A673 (cell line): ENCODE results near the gene PLA2G4F.

Source experiments
- EZH2 ChIP-seq: fragments of 200-600 bp; sonication (generic); IDR thresholded peaks from 2 replicates; pipeline ENCODE4 v1.6.1; 2017; ENCODE audit warnings: borderline replicate concordance, low read depth, mild to moderate bottlenecking, mixed read lengths, antibody characterized with exemption, low read length; ENCODE audit not compliant: poor library complexity, severe bottlenecking
- TF ChIP-seq, protein P1 (sequence below): fragments of 300-800, 200-600 bp; sonication (generic); conservative IDR thresholded peaks from 2 replicates; pipeline ENCODE4 v1.5.1; 2017; ENCODE audit warnings: low read depth, mild to moderate bottlenecking, antibody characterized with exemption, low read length, moderate library complexity, mixed read lengths

DNA sequence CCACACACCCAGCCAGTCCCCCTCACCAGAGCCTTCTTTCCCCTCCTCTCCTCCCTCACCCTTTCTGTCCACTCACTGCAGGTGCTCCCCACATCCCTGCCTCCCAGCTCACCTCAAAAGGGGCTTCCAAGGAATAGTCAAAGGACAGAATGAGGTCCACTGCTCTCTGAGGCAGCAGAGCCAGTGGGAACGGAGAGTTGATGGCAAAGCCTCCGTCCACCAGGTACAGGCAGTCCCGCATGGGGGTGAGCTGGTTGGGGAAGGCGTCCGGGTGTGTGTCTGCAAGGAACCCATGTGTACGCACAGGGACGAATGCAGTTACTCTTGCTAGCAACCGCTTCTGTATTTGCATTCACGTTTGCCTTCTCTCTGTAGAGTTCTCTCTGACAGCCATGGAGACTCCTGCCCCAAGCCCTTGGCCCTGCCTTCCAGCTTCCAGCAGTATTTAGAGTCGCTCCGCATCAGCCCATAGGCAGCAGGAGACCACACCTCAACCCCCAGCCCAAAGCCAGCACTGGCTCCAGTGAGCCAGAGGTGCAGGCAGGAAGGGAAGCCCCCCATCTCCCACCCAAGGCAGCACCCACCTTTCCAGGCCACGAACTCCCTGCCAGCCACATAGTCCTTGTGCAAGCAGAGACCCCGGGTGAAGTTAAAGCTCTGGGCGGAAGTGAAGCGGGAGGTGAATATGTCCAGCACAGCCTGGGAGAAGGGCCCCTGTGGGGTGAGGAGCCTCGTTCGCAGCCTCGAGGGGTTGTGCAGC is 12.4 kb downstream of the PLA2G4F start:
- TF ChIP-seq, protein P1, sequence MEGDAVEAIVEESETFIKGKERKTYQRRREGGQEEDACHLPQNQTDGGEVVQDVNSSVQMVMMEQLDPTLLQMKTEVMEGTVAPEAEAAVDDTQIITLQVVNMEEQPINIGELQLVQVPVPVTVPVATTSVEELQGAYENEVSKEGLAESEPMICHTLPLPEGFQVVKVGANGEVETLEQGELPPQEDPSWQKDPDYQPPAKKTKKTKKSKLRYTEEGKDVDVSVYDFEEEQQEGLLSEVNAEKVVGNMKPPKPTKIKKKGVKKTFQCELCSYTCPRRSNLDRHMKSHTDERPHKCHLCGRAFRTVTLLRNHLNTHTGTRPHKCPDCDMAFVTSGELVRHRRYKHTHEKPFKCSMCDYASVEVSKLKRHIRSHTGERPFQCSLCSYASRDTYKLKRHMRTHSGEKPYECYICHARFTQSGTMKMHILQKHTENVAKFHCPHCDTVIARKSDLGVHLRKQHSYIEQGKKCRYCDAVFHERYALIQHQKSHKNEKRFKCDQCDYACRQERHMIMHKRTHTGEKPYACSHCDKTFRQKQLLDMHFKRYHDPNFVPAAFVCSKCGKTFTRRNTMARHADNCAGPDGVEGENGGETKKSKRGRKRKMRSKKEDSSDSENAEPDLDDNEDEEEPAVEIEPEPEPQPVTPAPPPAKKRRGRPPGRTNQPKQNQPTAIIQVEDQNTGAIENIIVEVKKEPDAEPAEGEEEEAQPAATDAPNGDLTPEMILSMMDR = no peak
- no peak for TF ChIP-seq EZH2
